RWPE1 (cell line): ENCODE results near the gene CRABP2.

Experiments used
- CTCF ChIA-PET: fragments of 350-600 bp; sonication (Branson Sonifier 250); formaldehyde crosslinking; extraction: SDS; loops from one replicate; lab custom pipeline; 2021; lab: Yijun Ruan, JAX
- POLR2A ChIA-PET: fragments of 400-600 bp; formaldehyde crosslinking; extraction: SDS; loops from one replicate; lab custom pipeline; 2020; ENCODE audit warnings: antibody characterized with exemption; ENCODE audit not compliant: low non-redundant PET; lab: Yijun Ruan, JAX
- DNase-seq: peaks from one replicate; pipeline ENCODE4 v3.0.0; 2012; ENCODE audit warnings: low spot score
- H3K27ac ChIP-seq: fragments of 450-650 bp; 2 replicates; pipeline ENCODE4 v1.5.1; 2017
- CTCF ChIP-seq: fragments of 450-650 bp; conservative IDR thresholded peaks from 2 replicates; pipeline ENCODE4 v1.5.1; 2017; ENCODE audit warnings: low read depth, mild to moderate bottlenecking

CRABP2 gene

GRCh38 chr1:156743367-156744302 is 38.3 kb upstream of the CRABP2 start:
- CTCF ChIA-PET = interaction anchor here (0.5 kb wide), 1 partner anchor 378 kb away, joined by 5 read pairs; no protein-coding TSS in a partner anchor
- POLR2A ChIA-PET = no interaction called here
- no peak for TF ChIP-seq CTCF
- no peak for DNase-seq
- peak overlapping the region; percentile 74 for H3K27ac ChIP-seq

DNA sequence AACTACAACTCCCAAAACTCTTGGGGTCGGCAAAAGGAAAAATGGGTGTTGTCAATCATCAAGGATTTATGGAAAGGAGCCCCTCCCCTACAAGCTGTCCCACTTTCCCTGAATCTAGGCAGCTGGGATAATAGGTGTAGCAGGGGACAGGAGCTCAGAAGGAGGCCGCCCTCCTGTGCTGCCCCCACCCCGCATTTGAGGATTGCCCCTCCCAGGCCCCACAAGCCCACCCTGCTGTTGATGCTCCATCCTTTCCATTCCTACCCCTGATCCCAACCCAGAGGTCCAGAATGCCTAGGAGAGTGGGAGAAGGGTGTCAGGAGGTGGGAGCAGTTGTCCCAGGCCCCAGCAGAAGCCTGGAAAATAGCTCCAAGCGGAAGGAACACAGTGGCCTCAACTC is 37.4 kb upstream of the CRABP2 start:
- H3K27ac ChIP-seq = peak overlapping the region; percentile 74
- POLR2A ChIA-PET = no interaction called here
- CTCF ChIA-PET = no interaction called here

DNA sequence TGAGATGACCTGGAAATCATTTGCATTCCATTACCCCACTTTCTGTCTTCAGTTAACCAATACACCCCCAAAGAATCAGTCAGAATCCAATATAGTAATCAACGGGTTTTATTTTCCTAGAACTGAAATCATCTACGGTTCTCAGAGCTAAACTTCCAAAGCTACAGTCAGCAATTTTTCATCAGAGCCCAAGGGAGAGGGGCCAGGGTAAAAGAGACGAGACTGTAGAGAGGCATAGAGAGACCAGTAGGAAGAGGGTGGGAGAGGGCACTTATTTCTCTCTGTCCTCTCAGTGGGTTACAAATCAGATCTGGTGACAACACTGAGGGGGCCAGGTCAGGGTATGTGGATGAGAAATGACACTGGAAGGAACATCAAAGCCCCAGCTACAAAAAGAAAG is 36.6 kb upstream of the CRABP2 start:
- DNase-seq = no peak
- H3K27ac ChIP-seq = no peak overlapping the region; the same call in 1 of the 2 replicates
- POLR2A ChIA-PET = no interaction called here
- no peak for TF ChIP-seq CTCF
- CTCF ChIA-PET = no interaction called here

More for the DNA sequence above, 37.4 kb upstream of the CRABP2 start:
- no peak for DNase-seq
- no peak for TF ChIP-seq CTCF

- no peak for TF ChIP-seq CTCF
- no peak for DNase-seq
- H3K27ac ChIP-seq = peak overlapping the region; percentile 87
- ChIA-PET POLR2A (interaction anchor here (0.6 to 0.9 kb wide), 4 partner anchors 10 to 26 kb away, joined by 3 to 8 read pairs (median 4); partner anchors contain the start of genes HDGF, ISG20L2, METTL25B and PRCC), CTCF (interaction anchor here (1.2 kb wide), 1 partner anchor 14 kb away, joined by 5 read pairs; no protein-coding TSS in a partner anchor)
Measured at GRCh38 chr1:156741481-156741983, 36.1 kb upstream of the CRABP2 start.

DNA sequence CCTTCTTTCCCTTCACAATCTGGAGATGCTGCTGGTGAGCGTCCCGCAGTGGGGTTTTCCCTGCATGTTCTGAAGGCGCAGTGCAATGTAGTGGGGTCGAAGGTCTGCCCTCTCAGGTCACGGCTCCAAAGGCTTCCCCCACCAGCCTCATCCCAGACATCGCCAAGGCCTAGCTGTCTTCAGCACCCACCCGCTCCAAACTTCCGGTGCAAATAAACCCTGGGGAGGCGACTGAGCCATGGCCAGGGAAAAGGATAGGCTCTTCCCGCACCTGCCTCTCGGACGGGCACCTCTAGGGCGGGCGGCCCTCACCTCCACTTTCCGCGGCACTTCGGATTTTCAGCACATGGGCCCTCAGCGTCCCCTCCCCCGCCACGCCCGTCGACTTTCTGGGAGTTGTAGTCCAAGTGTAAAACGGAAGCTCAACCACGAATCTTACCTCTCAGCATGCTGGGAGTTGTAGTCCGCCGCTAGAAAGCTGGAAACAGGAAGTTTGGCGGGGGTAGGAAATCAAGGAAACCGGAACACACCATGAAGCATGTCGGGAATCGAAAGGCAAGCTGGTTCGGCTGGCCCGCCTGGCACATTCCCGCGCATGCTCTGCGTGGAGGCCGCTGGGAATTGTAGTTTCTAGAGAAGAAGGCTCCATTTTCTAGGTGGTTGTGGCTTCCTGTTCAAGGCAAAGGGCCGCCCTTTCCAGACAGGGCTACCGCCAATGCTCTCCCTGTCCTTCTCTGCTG is 35.5 kb upstream of the CRABP2 start, which contains the start of gene MRPL24:
Gene MRPL24, minus strand, starts transcription at position 348 of the 740 bp plus-strand sequence. CDS start 2,384 bp downstream, outside the sequence.
- no peak for TF ChIP-seq CTCF
- CTCF ChIA-PET = interaction anchor here (0.6 to 1.2 kb wide), 2 partner anchors 14 to 33 kb away, joined by 3 to 5 read pairs; no protein-coding TSS in a partner anchor
- POLR2A ChIA-PET = interaction anchor here (0.6 to 0.9 kb wide), 4 partner anchors 10 to 26 kb away, joined by 3 to 8 read pairs (median 4); partner anchors contain the start of genes HDGF, ISG20L2, METTL25B and PRCC

More for the DNA sequence above, 35.5 kb upstream of the CRABP2 start, which contains the start of gene MRPL24:
- peak; percentile 93 for DNase-seq
- peak within 1 kb of the TSS; percentile 87 for H3K27ac ChIP-seq
